NCI-H1048 (cell line): ENCODE measurements around the gene ULK4.
"Not testable (repeated sequence)": the region's sequence is repeated elsewhere in the genome, so short reads cannot be mapped to it uniquely, and the experiment has no call there.

Experiments
- DNase-seq: peaks from one replicate; lab custom pipeline; 2025; lab: John Stamatoyannopoulos, UW

The ULK4 gene

GRCh38 chr3:41961751-41962679 lies at the start of gene ULK4:
TSS of gene ULK4 (minus strand) at chr3:41962103. CDS start at chr3:41954759, 7,344 bp downstream.
- peak; percentile 92 for DNase-seq

GRCh38 chr3:42010530-42010929 lies 48.6 kb upstream of the ULK4 start:
- no peak for DNase-seq

GRCh38 chr3:42009456-42009855 lies 47.6 kb upstream of the ULK4 start:
- DNase-seq: no peak

- DNase-seq: no peak
Observed at GRCh38 chr3:42007785-42008184, 45.9 kb upstream of the ULK4 start.

- no peak for DNase-seq
Observed at GRCh38 chr3:42005401-42005800, 43.5 kb upstream of the ULK4 start.

- DNase-seq: no peak
Observed at GRCh38 chr3:42002790-42003189, 40.9 kb upstream of the ULK4 start.

GRCh38 chr3:42001777-42002176 lies 39.9 kb upstream of the ULK4 start:
- DNase-seq: no peak

GRCh38 chr3:41999909-42000308 lies 38.0 kb upstream of the ULK4 start:
- DNase-seq: no peak

GRCh38 chr3:41997702-41998550 lies 36.0 kb upstream of the ULK4 start:
- DNase-seq: no peak

GRCh38 chr3:41991437-41991836 lies 29.5 kb upstream of the ULK4 start:
- no peak for DNase-seq

- no peak for DNase-seq
Observed at GRCh38 chr3:41989518-41989917, 27.6 kb upstream of the ULK4 start.

- DNase-seq: no peak
Observed at GRCh38 chr3:41987627-41988026, 25.7 kb upstream of the ULK4 start.

GRCh38 chr3:41986561-41986960 lies 24.7 kb upstream of the ULK4 start:
- no peak for DNase-seq

GRCh38 chr3:41985018-41985417 lies 23.1 kb upstream of the ULK4 start:
- DNase-seq: no peak

GRCh38 chr3:41983091-41983490 lies 21.2 kb upstream of the ULK4 start:
- not testable (repeated sequence) for DNase-seq

- not testable (repeated sequence) for DNase-seq
Observed at GRCh38 chr3:41977401-41977800, 15.5 kb upstream of the ULK4 start.

- no peak for DNase-seq
Observed at GRCh38 chr3:41975416-41976103, 13.7 kb upstream of the ULK4 start.

- DNase-seq: no peak
Observed at GRCh38 chr3:41974223-41974622, 12.3 kb upstream of the ULK4 start.

GRCh38 chr3:41972802-41973201 lies 10.9 kb upstream of the ULK4 start:
- DNase-seq: no peak

- DNase-seq: no peak
Observed at GRCh38 chr3:41966206-41966605, 4.3 kb upstream of the ULK4 start.

GRCh38 chr3:41963823-41964222 lies 1.9 kb upstream of the ULK4 start:
- DNase-seq: no peak
